Amniotic epithelial cell (primary cell): ENCODE data around the gene SERPINB8.

Experiments used
- DNase-seq: peaks from one replicate; pipeline ENCODE4 v3.0.0-alpha.2; 2010; ENCODE audit warnings: low read depth

Gene SERPINB8

DNA sequence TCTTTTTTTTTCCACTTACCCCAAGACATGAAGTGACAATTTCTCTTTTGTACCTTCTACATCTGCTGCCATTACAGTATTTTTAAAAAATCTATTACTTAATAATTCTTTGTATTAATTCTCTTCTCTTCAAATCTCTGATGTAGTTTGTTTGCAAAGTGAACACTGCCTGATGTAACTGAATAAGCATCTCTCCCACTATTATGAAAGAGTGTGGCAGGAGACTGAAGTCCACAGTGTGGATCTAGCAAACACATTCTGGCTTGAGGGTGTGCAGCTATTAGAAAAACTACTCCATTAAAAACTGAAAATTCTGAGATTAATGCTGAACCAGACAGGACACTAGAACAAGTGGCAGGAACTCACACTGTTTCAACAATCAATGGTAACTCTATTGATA, 5.0 kb upstream of the SERPINB8 start:
- no peak for DNase-seq

DNA sequence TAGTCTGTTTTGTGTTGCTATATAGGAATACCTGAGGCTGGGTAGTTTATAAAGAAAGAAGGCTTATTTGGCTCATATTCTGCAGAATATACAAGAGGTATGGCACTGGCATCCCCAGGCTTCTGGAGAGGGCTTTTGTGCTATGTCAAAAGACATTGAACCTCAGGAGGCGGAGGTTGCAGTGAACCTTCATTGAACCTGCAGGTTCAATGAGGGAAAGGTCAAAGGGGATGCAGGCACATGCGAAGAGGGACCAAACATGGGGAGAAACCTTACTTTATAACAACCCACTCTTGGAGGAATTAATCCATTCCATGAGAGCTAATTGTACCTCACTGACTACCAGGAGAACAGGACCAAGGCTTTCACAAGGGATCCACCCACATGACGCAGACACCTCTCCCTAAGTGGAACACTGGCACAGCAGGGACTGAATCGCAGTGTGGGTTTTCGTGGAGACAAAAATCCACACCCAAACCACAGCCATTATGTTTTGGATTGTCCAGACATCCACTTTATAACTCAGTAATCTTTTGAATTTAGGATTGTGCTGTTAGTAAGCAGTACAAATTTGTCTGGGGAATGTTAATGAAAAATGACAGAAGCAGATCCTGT, 4.1 kb upstream of the SERPINB8 start:
- DNase-seq: no peak

DNA sequence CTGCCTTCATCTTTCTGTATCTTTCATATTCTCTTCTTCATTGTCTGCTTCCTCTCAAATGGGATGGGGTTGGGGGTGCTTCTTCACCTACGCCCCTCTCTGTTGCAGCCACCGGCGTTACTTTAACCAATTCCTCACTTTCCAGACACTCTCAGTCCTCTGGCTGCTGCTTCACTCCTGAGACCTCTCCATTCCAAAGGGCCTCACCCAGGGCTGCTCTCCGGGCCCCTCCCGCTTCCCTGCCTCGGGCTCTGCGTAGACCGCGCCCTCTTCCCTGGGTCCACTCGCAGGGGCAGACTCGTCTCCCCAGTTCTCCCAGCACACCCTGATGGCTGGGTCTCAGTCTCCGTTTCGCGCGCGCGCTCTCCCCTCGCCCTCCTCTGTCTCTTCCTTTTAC, 926 bp downstream of the SERPINB8 start:
- DNase-seq: no peak

- DNase-seq: no peak
Observed at GRCh38 chr18:63971320-63972001, 1.6 kb downstream of the SERPINB8 start.

GRCh38 chr18:63972002-63972376, 2.1 kb downstream of the SERPINB8 start:
- DNase-seq: no peak

DNA sequence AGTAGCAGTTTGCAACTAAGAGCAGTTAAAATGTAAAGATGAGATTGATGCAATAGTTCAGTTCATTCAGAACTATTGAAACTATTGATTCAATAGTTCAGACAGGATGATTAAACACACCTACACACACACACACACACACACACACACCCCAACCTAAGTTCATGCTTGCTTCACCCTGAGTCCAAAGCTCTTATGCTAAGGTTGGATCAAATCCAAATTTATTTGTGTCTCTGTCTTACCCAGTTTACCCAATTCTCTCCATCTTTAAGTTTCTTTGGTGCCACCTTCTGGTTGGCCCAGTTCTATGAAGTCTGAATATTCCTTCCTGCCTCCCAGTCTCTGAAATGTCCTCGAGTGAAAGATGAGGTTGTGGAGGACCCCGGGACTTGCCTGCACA, 5.1 kb downstream of the SERPINB8 start:
- peak; percentile 64 for DNase-seq

GRCh38 chr18:63975628-63976027, 5.7 kb downstream of the SERPINB8 start:
- no peak for DNase-seq

GRCh38 chr18:63977040-63977439, 7.2 kb downstream of the SERPINB8 start:
- DNase-seq: no peak

DNA sequence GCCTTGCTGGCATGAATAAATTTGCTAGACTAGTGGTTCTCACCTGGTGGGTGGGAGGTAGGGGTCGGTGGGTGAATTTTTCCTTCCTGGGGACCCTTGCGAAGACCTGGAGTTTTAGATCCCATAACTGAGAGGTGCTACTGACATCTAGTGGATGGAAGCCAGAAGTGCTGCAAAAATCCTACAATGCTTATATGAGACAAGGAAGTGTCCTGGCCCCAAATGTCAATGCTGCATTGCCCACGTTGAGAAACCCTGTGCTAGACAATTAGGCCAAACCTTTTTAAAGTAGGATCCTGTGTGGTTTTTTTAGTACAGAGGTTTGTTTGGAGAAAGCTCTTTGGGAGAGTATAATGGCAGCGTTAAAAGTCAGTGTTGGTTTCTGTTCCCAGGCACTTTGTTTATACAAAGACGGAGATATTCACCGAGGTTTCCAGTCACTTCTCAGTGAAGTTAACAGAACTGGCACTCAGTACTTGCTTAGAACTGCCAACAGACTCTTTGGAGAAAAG, 9.6 kb downstream of the SERPINB8 start:
- peak; percentile 59 for DNase-seq

DNA sequence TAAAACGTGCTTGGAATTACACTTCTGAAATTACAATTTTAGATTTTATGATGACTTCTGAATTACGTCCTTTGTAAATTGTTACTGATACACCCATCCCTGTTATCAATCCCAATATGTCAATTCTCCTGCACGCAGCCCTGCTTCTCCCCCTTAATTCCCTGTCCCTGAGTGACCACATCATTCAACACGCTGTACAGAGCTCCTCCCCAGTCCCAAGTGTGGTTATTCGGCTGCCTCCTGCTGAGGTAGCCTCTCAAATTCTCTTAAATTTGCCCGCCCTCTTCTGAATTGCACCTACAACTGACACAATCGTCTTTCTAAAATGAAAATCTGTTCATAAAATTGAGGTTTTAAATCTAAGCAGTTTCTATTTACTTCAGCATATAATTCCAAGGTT, 10.1 kb downstream of the SERPINB8 start:
- no peak for DNase-seq

GRCh38 chr18:63980896-63981460, 11.1 kb downstream of the SERPINB8 start:
- no peak for DNase-seq

- DNase-seq: no peak
Observed at GRCh38 chr18:63981719-63982118, 11.8 kb downstream of the SERPINB8 start.

DNA sequence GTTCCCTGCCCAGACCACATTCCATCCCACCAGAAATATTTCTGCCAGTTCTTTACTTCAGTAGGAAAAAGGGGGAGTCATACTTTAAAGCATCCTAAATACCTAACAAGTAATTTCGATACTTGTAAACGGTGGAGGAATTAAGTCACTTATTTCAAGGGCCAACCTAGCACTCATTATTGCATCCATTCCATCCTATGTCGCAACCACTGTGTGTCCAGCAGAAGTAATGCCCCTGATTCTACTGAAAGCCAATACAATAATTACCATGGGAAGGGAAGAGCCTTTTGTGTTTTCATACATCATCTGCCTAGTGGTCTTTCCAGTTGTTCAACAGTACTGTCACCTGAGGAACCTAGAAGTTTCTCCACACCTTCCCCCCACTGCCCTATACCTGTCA, 12.5 kb downstream of the SERPINB8 start:
- peak; percentile 33 for DNase-seq

GRCh38 chr18:63986885-63987284, 17.0 kb downstream of the SERPINB8 start:
- peak; percentile 74 for DNase-seq

- DNase-seq: peak; percentile 70
Observed at GRCh38 chr18:63987743-63988142, 17.9 kb downstream of the SERPINB8 start.

GRCh38 chr18:63992751-63993150, 22.9 kb downstream of the SERPINB8 start:
- no peak for DNase-seq

DNA sequence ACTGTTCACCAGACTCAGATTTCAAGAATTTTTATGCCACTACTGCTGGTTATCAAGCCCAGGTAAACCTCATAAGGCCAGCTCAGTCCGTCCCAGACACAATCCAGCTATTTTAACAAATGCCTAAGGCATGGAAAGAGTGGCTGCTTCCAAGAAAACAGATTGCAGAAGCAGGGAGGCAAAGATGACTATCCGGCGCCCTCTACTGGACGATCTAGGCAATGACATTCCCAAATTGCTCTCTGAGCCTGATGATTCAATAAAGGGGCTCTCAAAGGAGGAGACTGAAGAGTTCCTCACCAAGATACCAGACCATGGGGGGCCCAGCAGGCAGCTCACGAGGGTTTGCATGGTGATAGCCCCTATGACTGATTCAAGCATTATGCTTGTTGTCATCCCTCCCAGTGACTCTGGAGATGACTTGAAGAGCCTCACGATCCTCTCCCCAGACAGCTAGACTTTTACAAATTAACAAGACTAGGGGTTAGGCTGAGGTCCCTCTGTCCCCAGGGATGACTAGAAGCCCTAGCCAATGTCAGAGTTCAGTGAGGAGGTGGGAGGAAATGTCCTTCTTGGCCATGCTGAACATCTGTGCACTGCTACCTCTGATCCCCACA, 25.0 kb downstream of the SERPINB8 start:
- DNase-seq: peak; percentile 51

- DNase-seq: no peak
Observed at GRCh38 chr18:63997041-63997440, 27.2 kb downstream of the SERPINB8 start.

DNA sequence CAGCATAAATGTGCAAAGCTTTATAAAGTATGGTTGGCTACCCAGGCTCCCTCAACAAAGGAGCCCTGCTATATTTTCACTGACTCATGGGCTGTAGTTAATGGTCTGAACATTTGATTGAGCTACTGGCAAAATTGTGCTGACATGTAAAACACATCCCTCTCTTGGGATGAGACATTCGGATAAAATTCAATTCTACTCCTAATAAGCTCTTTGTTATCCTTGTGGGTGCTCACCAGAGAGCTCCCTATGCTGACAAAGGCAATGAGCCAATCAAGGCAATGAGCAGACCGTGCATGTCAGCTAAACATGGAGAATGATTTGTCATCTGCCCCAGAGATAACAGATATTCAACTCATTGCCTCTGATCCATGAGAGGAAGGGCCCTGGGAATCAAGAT, 27.7 kb downstream of the SERPINB8 start:
- DNase-seq: no peak

DNA sequence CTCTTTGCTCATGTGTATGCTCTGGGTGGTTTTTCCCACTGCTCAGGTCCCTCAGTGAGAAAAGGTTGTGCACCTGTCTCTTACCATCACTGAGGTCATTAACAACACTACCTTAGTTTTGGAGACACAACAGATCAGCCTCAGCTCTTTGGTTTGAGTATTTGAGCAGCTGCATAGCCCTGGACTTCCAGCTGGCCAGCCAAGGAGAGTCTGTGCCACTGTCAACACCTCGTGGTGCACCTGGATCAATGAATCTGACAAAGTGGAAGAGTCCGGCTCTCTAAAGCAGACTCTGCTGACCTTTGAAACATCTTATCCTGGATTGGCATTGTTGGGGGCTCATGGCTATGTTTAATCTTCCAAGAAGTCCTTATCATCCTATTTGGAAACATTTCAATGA, 30.0 kb downstream of the SERPINB8 start:
- DNase-seq: no peak

DNA sequence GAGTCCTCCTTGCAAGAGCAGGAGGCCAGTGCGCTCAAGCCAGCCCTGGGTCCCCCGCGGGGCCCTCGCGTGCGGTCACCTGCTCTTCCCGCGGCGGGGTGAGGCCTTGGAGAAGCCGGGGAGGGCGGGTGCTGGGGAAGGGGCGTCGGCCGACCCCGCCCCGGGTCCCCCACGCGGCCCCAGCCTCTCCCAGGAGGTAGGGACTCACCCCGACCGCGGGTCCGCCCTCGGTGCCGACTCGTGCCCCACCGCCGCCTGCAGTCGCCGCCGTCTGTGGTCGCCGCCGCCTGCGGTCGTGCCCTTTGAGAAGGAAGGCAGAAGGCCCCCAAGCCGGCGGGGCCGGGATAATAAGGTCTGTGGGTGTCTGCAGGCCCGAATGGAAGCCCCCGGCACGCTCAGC, 32.7 kb downstream of the SERPINB8 start:
- DNase-seq: no peak

- DNase-seq: no peak
Observed at GRCh38 chr18:64009305-64009704, 39.4 kb downstream of the SERPINB8 start.

- no peak for DNase-seq
Observed at GRCh38 chr18:64011513-64011912, 41.6 kb downstream of the SERPINB8 start.
